H1 (cell line): Measurements from ENCODE around the gene GJC3. TPM values are rescaled to one million over a fixed set of nuclear protein-coding genes. Genes with fewer than 3 reads are reported as not detected.

Experiments used
- CTCF ChIA-PET: fragments of 300-600 bp; sonication (Branson Sonifier 250); formaldehyde crosslinking; loops from one replicate; lab custom pipeline; 2021; ENCODE audit not compliant: partially characterized antibody; lab: Charles Lee
- POLR2A ChIA-PET: fragments of 300-600 bp; sonication (Branson Sonifier 250); formaldehyde crosslinking; loops from one replicate; lab custom pipeline; 2021; ENCODE audit warnings: inconsistent platforms; ENCODE audit not compliant: partially characterized antibody; lab: Charles Lee
- DNase-seq, 2 experiments: peaks; one replicate each; pipeline versions ENCODE4 v3.0.0 to v3.0.0-alpha.2; 2010 to 2022; ENCODE audit warnings: low spot score in 2 of 2, low read depth in 1 of 2, mixed read lengths in 1 of 2
- FAIRE-seq: peaks from 2 replicates; lab custom pipeline; 2011; peaks lifted over from hg19 to GRCh38; lab: Jason Lieb, UNC
- H2AFZ ChIP-seq: 2 replicates; pipeline ENCODE4 v1.8.1; 2012; ENCODE audit warnings: low read length, inconsistent platforms
- H2AK5ac ChIP-seq: 2 replicates; pipeline ENCODE4 v1.6.1; 2013; ENCODE audit warnings: low read depth, low read length
- H2BK120ac ChIP-seq: replicated peaks from 2 replicates; pipeline ENCODE3; 2013; ENCODE audit warnings: low read depth, low read length, inconsistent platforms
- H2BK12ac ChIP-seq: 2 replicates; pipeline ENCODE4 v1.6.1; 2013; ENCODE audit warnings: low read depth, low read length
- H2BK15ac ChIP-seq: 2 replicates; pipeline ENCODE4 v1.6.1; 2013; ENCODE audit warnings: low read length
- H2BK20ac ChIP-seq: 2 replicates; pipeline ENCODE4 v1.6.1; 2013; ENCODE audit warnings: low read length
- H2BK5ac ChIP-seq: 2 replicates; pipeline ENCODE4 v1.6.1; 2013; ENCODE audit warnings: low read depth, low read length
- H3K14ac ChIP-seq: 2 replicates; pipeline ENCODE4 v1.6.1; 2013; ENCODE audit warnings: inconsistent platforms; ENCODE audit not compliant: insufficient read length
- H3K18ac ChIP-seq: 2 replicates; pipeline ENCODE4 v1.6.1; 2013; ENCODE audit warnings: low read length; ENCODE audit errors: extremely low read depth
- H3K23ac ChIP-seq: 2 replicates; pipeline ENCODE4 v1.6.1; 2013; ENCODE audit warnings: inconsistent platforms; ENCODE audit not compliant: insufficient read length
- H3K23me2 ChIP-seq: 2 replicates; pipeline ENCODE4 v1.6.1; 2013; ENCODE audit warnings: low read depth, low read length
- H3K27ac ChIP-seq: 2 replicates; pipeline ENCODE4 v1.6.1; 2011; ENCODE audit warnings: low read depth, low read length, inconsistent platforms
- H3K27me3 ChIP-seq, 4 experiments: replicated peaks in 1 of 4; 1 replicate in 1 of 4; 2 replicates in 3 of 4; pipeline versions ENCODE4 v1.6.1 to v1.8.1; 2011 to 2013; ENCODE audit warnings: low read length in 3 of 4, mild to moderate bottlenecking in 3 of 4, inconsistent platforms in 2 of 4, mixed read lengths in 2 of 4, moderate library complexity in 1 of 4; ENCODE audit not compliant: control insufficient read depth in 3 of 4, insufficient read depth in 3 of 4; ENCODE audit errors: extremely low read depth in 1 of 4
- H3K36me3 ChIP-seq, 4 experiments: 2 replicates each; pipeline versions ENCODE4 v1.6.1 to v1.8.1; 2011 to 2013; ENCODE audit warnings: mild to moderate bottlenecking in 4 of 4, low read length in 3 of 4, moderate library complexity in 2 of 4, control low read depth in 1 of 4, inconsistent platforms in 1 of 4; ENCODE audit not compliant: insufficient read depth in 4 of 4, control insufficient read depth in 2 of 4
- H3K4ac ChIP-seq: replicated peaks from 2 replicates; pipeline ENCODE3; 2013; ENCODE audit warnings: low read length, low read depth, mixed read lengths, inconsistent platforms; ENCODE audit not compliant: insufficient read length
- H3K4me1 ChIP-seq, 4 experiments: replicated peaks in 1 of 4; 1 replicate in 1 of 4; 2 replicates in 3 of 4; pipeline versions ENCODE4 v1.6.1 to v1.8.1; 2011 to 2013; ENCODE audit warnings: low read length in 3 of 4, inconsistent platforms in 2 of 4, mixed read lengths in 1 of 4; ENCODE audit not compliant: insufficient read depth in 4 of 4, control insufficient read depth in 3 of 4
- H3K4me2 ChIP-seq, 2 experiments: 2 replicates each; pipeline versions ENCODE4 v1.6.1 to v1.8.1; 2011 to 2013; ENCODE audit warnings: low read depth in 2 of 2, low read length in 2 of 2, control low read depth in 1 of 2, inconsistent platforms in 1 of 2, mild to moderate bottlenecking in 1 of 2; ENCODE audit not compliant: insufficient read depth in 1 of 2
- H3K4me3 ChIP-seq, 4 experiments: fragments of 200-600, 300-600 bp in 1 of 4; sonication (generic), shearing (Covaris generic), sonication (Bioruptor Twin) in 1 of 4; 2 replicates each; pipeline versions ENCODE4 v1.5.1 to v1.8.1; 2011 to 2016; ENCODE audit warnings: low read length in 4 of 4, low read depth in 3 of 4, control low read depth in 2 of 4, inconsistent platforms in 2 of 4, mild to moderate bottlenecking in 2 of 4, mixed read lengths in 1 of 4, moderate library complexity in 1 of 4; ENCODE audit not compliant: insufficient read depth in 2 of 4; ENCODE audit errors: extremely low read depth in 1 of 4
- H3K56ac ChIP-seq: replicated peaks from 2 replicates; pipeline ENCODE3; 2013; ENCODE audit warnings: low read depth, mild to moderate bottlenecking, mixed read lengths, low read length, inconsistent platforms; ENCODE audit not compliant: insufficient read length
- H3K79me1 ChIP-seq: 2 replicates; pipeline ENCODE4 v1.6.1; 2013; ENCODE audit warnings: low read depth, low read length, control low read depth
- H3K79me2 ChIP-seq, 2 experiments: 2 replicates each; pipeline versions ENCODE4 v1.6.1 to v1.8.1; 2012 to 2013; ENCODE audit warnings: low read length in 2 of 2, mild to moderate bottlenecking in 2 of 2, inconsistent platforms in 1 of 2; ENCODE audit not compliant: insufficient read depth in 2 of 2, control insufficient read depth in 1 of 2
- H3K9ac ChIP-seq, 4 experiments: replicated peaks in 1 of 4; 1 replicate in 1 of 4; 2 replicates in 3 of 4; pipeline versions ENCODE4 v1.6.1 to v1.8.1; 2011 to 2013; ENCODE audit warnings: low read depth in 3 of 4, low read length in 3 of 4, control low read depth in 2 of 4, mild to moderate bottlenecking in 2 of 4, moderate library complexity in 2 of 4, inconsistent platforms in 1 of 4; ENCODE audit errors: extremely low read depth in 1 of 4
- H3K9me3 ChIP-seq, 2 experiments: 2 replicates each; pipeline versions ENCODE4 v1.6.1 to v1.8.1; 2012 to 2013; ENCODE audit warnings: mild to moderate bottlenecking in 2 of 2, moderate library complexity in 2 of 2, control low read depth in 1 of 2, inconsistent platforms in 1 of 2, low read depth in 1 of 2, low read length in 1 of 2, mixed read lengths in 1 of 2; ENCODE audit not compliant: insufficient read depth in 2 of 2
- H4K20me1 ChIP-seq, 2 experiments: replicated peaks in 1 of 2; 2 replicates each; pipeline versions ENCODE3 to v1.8.1; 2011 to 2013; ENCODE audit warnings: inconsistent platforms in 2 of 2, low read length in 2 of 2, mild to moderate bottlenecking in 1 of 2; ENCODE audit not compliant: insufficient read depth in 2 of 2, control insufficient read depth in 1 of 2
- H4K5ac ChIP-seq: 2 replicates; pipeline ENCODE4 v1.6.1; 2013; ENCODE audit warnings: low read length, low read depth, mixed read lengths, inconsistent platforms; ENCODE audit not compliant: insufficient read length
- H4K8ac ChIP-seq: 2 replicates; pipeline ENCODE4 v1.8.0; 2013; ENCODE audit warnings: mild to moderate bottlenecking, moderate library complexity, low read length, inconsistent platforms; ENCODE audit not compliant: insufficient read depth; ENCODE audit errors: extremely low read depth
- H4K91ac ChIP-seq: replicated peaks from 2 replicates; pipeline ENCODE3; 2013; ENCODE audit warnings: low read length, mixed read lengths, inconsistent platforms; ENCODE audit not compliant: insufficient read length
- BRCA1 ChIP-seq: IDR thresholded peaks from 2 replicates; pipeline ENCODE4 v1.6.1; 2012; ENCODE audit warnings: low read depth, low read length, improper control_type of control experiment
- JUN ChIP-seq: IDR thresholded peaks from 2 replicates; pipeline ENCODE4 v1.6.1; 2011; ENCODE audit warnings: low read depth, mild to moderate bottlenecking, improper control_type of control experiment, low read length
- KDM1A ChIP-seq: fragments of 200-600, 300-600 bp; sonication (generic); IDR thresholded peaks from 2 replicates; pipeline ENCODE4 v1.7.1; 2016; ENCODE audit warnings: mild to moderate bottlenecking, low read length, borderline replicate concordance
- KDM5A ChIP-seq: fragments of 200-600 bp; IDR thresholded peaks from 2 replicates; pipeline ENCODE4 v1.7.1; 2012; ENCODE audit warnings: mild to moderate bottlenecking, low read length, inconsistent platforms, mixed read lengths
- POU5F1 ChIP-seq: IDR thresholded peaks from 2 replicates; pipeline ENCODE4 v1.6.1; 2011; ENCODE audit warnings: low read depth, mild to moderate bottlenecking, low read length, moderate library complexity
- RAD21 ChIP-seq, 2 experiments: IDR thresholded peaks in 1 of 2; conservative IDR thresholded peaks in 1 of 2; 2 replicates each; pipeline ENCODE4 v1.6.1; 2011; ENCODE audit warnings: low read depth in 2 of 2, low read length in 2 of 2, improper control_type of control experiment in 1 of 2, inconsistent platforms in 1 of 2, mild to moderate bottlenecking in 1 of 2, moderate library complexity in 1 of 2
- RFX5 ChIP-seq: IDR thresholded peaks from 2 replicates; pipeline ENCODE4 v1.6.1; 2011; ENCODE audit warnings: low read depth, low read length, improper control_type of control experiment, borderline replicate concordance
- SIN3A ChIP-seq, 2 experiments: IDR thresholded peaks in 1 of 2; conservative IDR thresholded peaks in 1 of 2; 2 replicates each; pipeline ENCODE4 v1.6.1; 2011 to 2012; ENCODE audit warnings: low read length in 2 of 2, improper control_type of control experiment in 1 of 2, low read depth in 1 of 2, mild to moderate bottlenecking in 1 of 2
- SP2 ChIP-seq: IDR thresholded peaks from 2 replicates; pipeline ENCODE4 v1.6.1; 2012; ENCODE audit warnings: mild to moderate bottlenecking, low read length, inconsistent platforms
- SRF ChIP-seq: IDR thresholded peaks from 2 replicates; pipeline ENCODE4 v1.6.1; 2011; ENCODE audit warnings: mild to moderate bottlenecking, low read depth, low read length, moderate library complexity
- ZNF274 ChIP-seq: IDR thresholded peaks from 2 replicates; pipeline ENCODE4 v1.7.0; 2012; ENCODE audit warnings: low read length, borderline replicate concordance; ENCODE audit errors: extremely low read depth
- WGBS, 2 experiments: shearing (Covaris generic) in 1 of 2; methylation state at CpG; one replicate each; pipeline versions ENCODE4 v1.1.6 to v1.1.7; 2013 to 2015; ENCODE audit warnings: low lambda C conversion rate in 2 of 2, mixed read lengths in 2 of 2, inconsistent platforms in 1 of 2, low coverage in 1 of 2, missing lambda C conversion rate in 1 of 2; ENCODE audit not compliant: insufficient replicate concordance in 2 of 2, insufficient coverage in 1 of 2, insufficient read length in 1 of 2; ENCODE audit errors: extremely low coverage in 1 of 2, missing lambda C conversion rate in 1 of 2; 5-methylcytosine and 5-hydroxymethylcytosine counted together
- polyA plus RNA-seq, 7 experiments: library from polyadenylated mRNA; depleted of rRNA in 3 of 7; stranded (reverse) in 5 of 7; unstranded in 2 of 7; fragments of >200 nt in 5 of 7; fragments of 200-250 nt in 2 of 7; gene quantifications; 1 replicate in 5 of 7; 2 replicates in 1 of 7; 4 replicates in 1 of 7; pipeline versions ENCODE4 v1.2.1 to v1.2.3, GENCODE V29; 2011 to 2013; ENCODE audit warnings: missing spikeins in 2 of 7, mixed read lengths in 2 of 7
- total RNA-seq: library from RNA; stranded (reverse); fragmentation: NEBNext Ultra II Directional; extraction: Animal tissue kit (Norgen Biotek cat#: 25700); gene quantifications from 2 replicates; pipeline ENCODE4 v1.2.1, GENCODE V29; 2021

The GJC3 gene
- total and polyA plus RNA-seq, 2 of the 8 experiments (the other 6 are each of a cell fraction or from before 2014, with no cell fraction given): 2.7 to 3.0 TPM

- CTCF ChIA-PET: interaction anchor here (1.3 to 7.6 kb wide), 2 partner anchors 14 to 26 kb away, joined by 3 to 97 read pairs; no protein-coding TSS in a partner anchor
- H2AFZ ChIP-seq: no peak within 1 kb of the TSS
- H2BK15ac ChIP-seq: 0 out of 2 replicates have a peak within 1 kb of the TSS, but pooled peaks have one; percentile 19
- H3K9ac ChIP-seq: no peak within 1 kb of the TSS
- H4K5ac ChIP-seq: no peak within 1 kb of the TSS
- H3K23me2 ChIP-seq: no peaks in the 10 kb centered on the region
- H4K91ac ChIP-seq: no peak within 1 kb of the TSS
- no peak within 1 kb of the TSS for H3K27ac ChIP-seq
- peak within 1 kb of the TSS; percentile 51 for H3K18ac ChIP-seq
- no peak within 1 kb of the TSS for H3K23ac ChIP-seq
- H4K20me1 ChIP-seq: no peaks in the 10 kb centered on the region
- H3K56ac ChIP-seq: no peak within 1 kb of the TSS
- no peaks in the 10 kb centered on the region for H3K79me1 ChIP-seq
- no peak for TF ChIP-seq BRCA1
- TF ChIP-seq KDM1A: no peak
- no peak for TF ChIP-seq SIN3A (conservative IDR thresholded peaks at IDR 0.05 in 1 of 2, IDR thresholded peaks at IDR 0.05 in 1 of 2; ENCODE audit: low read depth in 1 of 2, low read length in 2 of 2)
- TF ChIP-seq KDM5A: no peak
- TF ChIP-seq SRF: no peak
- TF ChIP-seq POU5F1: no peak
- TF ChIP-seq SP2: no peak
- TF ChIP-seq RFX5: no peak
- no peak for TF ChIP-seq JUN
- TF ChIP-seq RAD21 (IDR thresholded peaks at IDR 0.05 in 1 of 2, conservative IDR thresholded peaks at IDR 0.05 in 1 of 2; ENCODE audit: low read depth in 2 of 2, low read length in 2 of 2): no peak
- no peak for TF ChIP-seq ZNF274
- H3K4me1 ChIP-seq: peaks cover 0 to 4% (median under 1%) of the 10 kb centered on the region in 4 experiments; a peak in 1 of 7 replicates
- no peak within 1 kb of the TSS for H3K4me3 ChIP-seq
- H2AK5ac ChIP-seq: no peak within 1 kb of the TSS
- no peaks in the 10 kb centered on the region for H3K79me2 ChIP-seq
- H3K36me3 ChIP-seq: no peaks in the 10 kb centered on the region
- H2BK120ac ChIP-seq: no peak within 1 kb of the TSS
- WGBS, 2 experiments: 91% methylated on average over 5 of the region's 5 CpGs; no CpG with 5 or more reads in 1 of the 2 experiments
- H3K4ac ChIP-seq: no peak within 1 kb of the TSS
- H2BK20ac ChIP-seq: no peak within 1 kb of the TSS
- H2BK12ac ChIP-seq: 0 out of 2 replicates have a peak within 1 kb of the TSS, but pooled peaks have one; percentile 39
- no peak for DNase-seq
- POLR2A ChIA-PET: interaction anchor here (0.6 to 1.1 kb wide), 2 partner anchors 10 to 125 kb away, joined by 3 read pairs; partner anchors contain the start of gene MCM7
- no peak for FAIRE-seq
- peak within 1 kb of the TSS; percentile 44; the same call in 1 of the 2 replicates for H2BK5ac ChIP-seq
- no peak within 1 kb of the TSS for H3K14ac ChIP-seq
- H3K27me3 ChIP-seq: no peaks in the 10 kb centered on the region
- no peak within 1 kb of the TSS for H3K4me2 ChIP-seq
- no peaks in the 10 kb centered on the region for H3K9me3 ChIP-seq
- peak within 1 kb of the TSS; percentile 16; the same call in 1 of the 2 replicates for H4K8ac ChIP-seq
Observed at GRCh38 chr7:99975782-99976521, 46.5 kb upstream of the GJC3 start, which contains the start of gene AZGP1. Gene AZGP1 (minus strand): TSS chr7:99976031. CDS start chr7:99976020, 11 bp downstream.
